ENCODE measurements around the gene TEX48.

TEX48 gene

DNA sequence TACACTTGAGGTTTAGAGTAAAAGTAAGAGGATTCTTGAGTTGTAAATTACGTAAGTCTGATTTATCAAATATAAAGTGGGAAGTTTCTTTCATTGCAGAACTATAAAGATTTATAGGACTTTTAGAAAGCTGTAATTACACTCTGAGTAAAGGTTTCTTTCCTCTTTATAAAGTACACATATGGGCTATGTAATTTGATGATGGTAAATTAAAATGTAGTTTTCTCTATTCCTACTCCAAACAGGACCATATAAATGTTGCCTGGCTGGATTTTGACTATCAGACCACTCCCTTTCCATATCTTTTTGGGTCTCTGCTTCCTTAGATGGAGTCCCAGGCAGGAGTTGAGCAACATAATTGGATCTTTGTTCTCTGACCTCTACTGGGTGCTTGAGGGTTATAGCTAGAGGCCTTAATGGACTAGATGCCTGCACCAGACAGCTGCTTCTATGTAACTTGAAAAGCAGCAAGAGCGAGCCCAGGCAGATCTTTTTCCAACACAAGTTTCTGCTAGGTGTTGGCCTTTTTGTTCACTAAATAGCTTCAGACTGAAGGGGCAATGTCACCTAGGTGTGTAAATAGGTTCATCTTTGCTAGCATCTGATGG lies 11.4 kb upstream of the TEX48 start:
- DNase-seq (ENCODE audit: low read depth, low spot score): no peak

DNA sequence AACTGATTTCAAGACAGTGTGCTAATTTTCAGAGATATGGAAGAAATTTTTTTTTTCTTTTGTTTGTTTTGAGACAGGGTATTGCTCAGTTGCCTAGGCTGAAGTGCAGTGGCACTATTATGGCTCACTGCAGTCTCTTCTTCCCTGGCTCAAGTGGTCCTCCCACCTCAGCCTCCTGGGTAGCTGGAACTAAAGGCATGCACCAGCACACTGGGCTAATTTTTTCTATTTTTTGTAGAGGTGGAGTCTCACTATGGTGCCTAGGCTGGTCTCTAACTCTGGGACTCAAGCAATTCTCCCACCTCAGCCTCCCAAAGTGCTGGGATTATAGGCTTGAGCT lies 9.9 kb upstream of the TEX48 start:
- no peak for DNase-seq (ENCODE audit: low read depth, low spot score)

- no peak for DNase-seq (ENCODE audit: low read depth, low spot score)
Measured at GRCh38 chr9:114691046-114691955, 9.3 kb upstream of the TEX48 start.

- no peak for DNase-seq (ENCODE audit: low read depth, low spot score)
Measured at GRCh38 chr9:114690308-114690707, 8.3 kb upstream of the TEX48 start.

GRCh38 chr9:114689813-114690212 lies 7.8 kb upstream of the TEX48 start:
- DNase-seq (ENCODE audit: low read depth, low spot score): no peak

DNA sequence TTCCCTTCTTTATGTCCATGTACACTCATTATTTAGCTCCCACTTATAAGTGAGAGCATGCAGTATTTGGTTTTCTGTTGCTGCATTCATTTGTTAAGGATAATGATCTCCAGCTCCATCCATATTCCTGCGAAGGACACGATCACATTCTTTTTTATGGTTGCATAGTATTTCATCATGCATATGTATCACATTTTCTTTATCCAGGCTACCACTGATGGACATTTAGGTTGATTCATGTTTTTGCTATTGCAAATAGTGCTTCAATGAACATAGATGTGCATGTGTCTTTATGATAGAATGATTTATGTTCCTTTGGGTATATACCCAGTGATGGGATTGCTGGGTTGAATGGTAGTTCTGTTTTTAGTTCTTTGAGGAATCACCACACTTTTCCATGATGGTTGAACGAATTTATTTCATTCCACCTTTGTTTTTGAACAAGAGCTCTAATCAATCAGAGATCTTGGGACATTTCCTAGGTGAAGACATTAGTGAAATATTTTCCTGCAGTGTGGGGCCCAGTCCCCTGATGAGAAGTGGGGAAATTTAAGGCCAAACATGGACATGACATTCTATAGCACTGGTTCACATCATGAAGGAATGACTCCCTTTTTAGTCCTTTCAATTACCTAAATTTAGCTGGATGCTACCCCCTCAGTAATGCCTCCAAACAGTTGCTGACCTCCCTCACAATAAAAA lies 7.1 kb upstream of the TEX48 start:
- no peak for DNase-seq (ENCODE audit: low read depth, low spot score)

- no peak for DNase-seq (ENCODE audit: low read depth, low spot score)
Measured at GRCh38 chr9:114688379-114688778, 6.4 kb upstream of the TEX48 start.

DNA sequence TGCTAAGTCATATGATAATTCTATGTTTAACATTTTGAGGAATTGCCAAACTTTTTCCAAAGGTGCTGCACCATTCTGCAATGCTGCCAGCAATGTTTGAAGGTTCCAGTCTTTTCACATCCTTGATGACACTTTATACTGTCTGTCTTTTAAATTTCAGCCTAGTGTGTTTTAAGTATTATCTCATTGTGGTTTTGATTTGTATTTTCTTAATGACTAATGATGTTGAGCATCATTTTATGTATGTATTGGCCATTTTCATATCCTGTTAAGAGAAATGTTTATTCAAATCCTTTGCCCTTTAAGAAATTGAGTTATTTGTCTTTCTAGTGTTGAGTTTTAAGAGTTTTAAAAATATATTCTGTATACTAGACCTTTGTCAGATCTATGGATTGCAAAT lies 5.0 kb upstream of the TEX48 start:
- no peak for DNase-seq (ENCODE audit: low read depth, low spot score)

DNA sequence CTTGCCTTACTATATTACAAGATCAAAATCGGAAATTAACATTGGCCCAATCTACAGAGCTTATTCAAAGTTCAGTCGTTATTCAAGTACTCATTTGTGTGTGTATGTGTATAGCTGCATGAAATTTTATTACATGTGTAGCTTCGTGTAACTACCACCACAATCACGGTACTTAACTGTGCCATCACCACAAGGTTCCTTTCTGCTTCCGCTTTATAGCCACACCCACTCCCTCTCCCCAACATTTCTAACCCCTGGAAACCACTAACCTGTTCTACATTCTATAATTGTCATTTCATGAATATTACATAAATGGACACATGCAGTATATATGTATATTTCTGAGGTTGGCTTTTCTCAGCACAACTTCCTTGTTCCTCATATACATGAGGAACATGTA lies 4.0 kb upstream of the TEX48 start:
- no peak for DNase-seq (ENCODE audit: low read depth, low spot score)

GRCh38 chr9:114684036-114684435 lies 2.0 kb upstream of the TEX48 start:
- no peak for DNase-seq (ENCODE audit: low read depth, low spot score)

- no peak for DNase-seq (ENCODE audit: low read depth, low spot score)
Measured at GRCh38 chr9:114682846-114683245, 854 bp upstream of the TEX48 start.

DNA sequence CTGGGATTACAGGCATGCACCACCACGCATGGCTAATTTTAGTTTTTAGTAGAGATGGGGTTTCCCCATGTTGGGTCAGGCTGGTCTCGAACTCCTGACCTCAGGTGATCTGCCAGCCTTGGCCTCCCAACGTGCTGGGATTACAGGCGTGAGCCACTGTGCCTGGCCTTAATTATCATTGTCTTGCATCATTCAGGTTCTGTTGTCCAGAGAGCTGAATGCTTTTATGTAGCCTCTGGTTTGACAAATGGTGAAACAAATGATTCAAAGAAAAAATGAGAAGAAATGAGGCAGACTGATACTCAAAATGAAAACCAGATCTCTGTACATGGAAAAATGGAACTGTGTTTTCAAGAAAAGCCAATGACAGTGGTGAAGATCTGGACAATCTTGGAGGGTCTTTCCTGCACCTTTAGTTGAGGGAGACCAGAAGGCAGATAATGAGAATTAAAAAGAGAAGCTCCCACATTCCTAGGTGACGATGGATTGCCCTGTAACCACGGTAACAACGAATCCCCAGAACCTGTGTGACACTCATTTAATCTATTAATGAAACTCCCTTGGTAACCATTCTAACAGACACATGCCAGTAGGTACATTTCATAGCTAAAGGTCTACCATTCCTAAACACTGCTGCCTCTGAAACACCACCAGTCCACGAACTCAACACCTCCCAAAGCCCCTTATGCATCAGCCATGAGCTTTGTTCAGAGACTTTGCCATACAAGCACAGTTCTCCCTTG lies 1.6 kb downstream of the TEX48 start:
- no peak for DNase-seq (ENCODE audit: low read depth, low spot score)

- DNase-seq (ENCODE audit: low read depth, low spot score): no peak
Measured at GRCh38 chr9:114678795-114679194, 3.2 kb downstream of the TEX48 start.

DNA sequence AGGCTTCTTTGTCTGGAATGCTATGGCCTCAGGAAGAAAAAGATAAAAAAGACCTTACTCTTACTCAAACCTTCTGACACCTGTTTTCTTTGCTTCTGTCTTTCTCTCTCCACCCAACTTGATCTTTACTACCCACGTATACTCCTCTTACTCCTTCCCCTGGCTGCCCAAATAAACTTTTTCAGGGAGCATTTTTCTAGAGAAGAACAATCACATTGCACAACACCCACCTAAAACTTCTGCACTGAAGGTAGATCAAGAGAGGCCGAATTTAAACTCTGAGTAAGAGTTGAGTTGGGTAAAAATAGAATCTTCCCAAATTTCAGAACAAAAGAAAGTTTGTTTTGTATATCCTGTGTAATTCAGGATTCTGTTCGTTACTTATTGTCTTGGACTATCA lies 3.9 kb downstream of the TEX48 start:
- no peak for DNase-seq (ENCODE audit: low read depth, low spot score)

- DNase-seq (ENCODE audit: low read depth, low spot score): peak; percentile 23
Measured at GRCh38 chr9:114677418-114677817, 4.6 kb downstream of the TEX48 start.

- DNase-seq (ENCODE audit: low read depth, low spot score): no peak
Measured at GRCh38 chr9:114676901-114677300, 5.1 kb downstream of the TEX48 start.

GRCh38 chr9:114674798-114675540 lies 7.0 kb downstream of the TEX48 start:
- DNase-seq (ENCODE audit: low read depth, low spot score): no peak

DNA sequence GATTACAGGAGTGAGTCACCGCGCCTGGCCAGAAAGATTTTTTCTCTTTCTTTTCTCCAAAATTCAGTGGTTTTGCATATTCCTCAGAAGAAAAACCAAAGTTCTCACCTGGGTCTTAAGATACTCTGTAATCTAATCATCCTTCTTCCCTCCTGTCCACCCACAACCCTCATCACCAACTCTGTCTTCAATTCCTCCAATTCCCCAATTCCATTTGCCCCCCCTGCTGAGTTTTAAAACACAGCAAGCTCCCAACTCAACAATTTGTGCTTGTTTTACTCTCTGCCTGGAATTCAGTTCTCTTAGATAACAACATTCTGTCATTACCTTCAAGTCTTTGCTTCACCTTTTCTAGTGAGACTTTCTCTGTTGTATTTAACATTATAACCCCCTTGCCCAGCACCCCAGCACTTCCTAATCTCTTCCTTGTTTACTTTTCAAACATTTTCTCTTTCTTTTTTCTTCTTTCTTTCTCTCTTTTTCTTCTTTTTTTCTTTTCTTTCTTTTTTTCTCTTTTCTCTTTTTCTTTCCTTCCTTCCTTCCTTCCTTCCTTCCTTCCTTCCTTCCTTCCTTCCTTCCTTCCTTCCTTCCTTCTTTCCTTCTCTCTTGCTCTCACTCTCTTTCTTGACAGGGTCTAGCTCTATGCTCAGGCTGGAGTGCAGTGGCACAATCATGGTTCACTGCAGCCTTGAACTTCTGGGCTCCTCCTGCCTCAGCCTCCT lies 7.8 kb downstream of the TEX48 start:
- DNase-seq (ENCODE audit: low read depth, low spot score): no peak

- no peak for DNase-seq (ENCODE audit: low read depth, low spot score)
Measured at GRCh38 chr9:114671605-114672004, 10.4 kb downstream of the TEX48 start.

DNA sequence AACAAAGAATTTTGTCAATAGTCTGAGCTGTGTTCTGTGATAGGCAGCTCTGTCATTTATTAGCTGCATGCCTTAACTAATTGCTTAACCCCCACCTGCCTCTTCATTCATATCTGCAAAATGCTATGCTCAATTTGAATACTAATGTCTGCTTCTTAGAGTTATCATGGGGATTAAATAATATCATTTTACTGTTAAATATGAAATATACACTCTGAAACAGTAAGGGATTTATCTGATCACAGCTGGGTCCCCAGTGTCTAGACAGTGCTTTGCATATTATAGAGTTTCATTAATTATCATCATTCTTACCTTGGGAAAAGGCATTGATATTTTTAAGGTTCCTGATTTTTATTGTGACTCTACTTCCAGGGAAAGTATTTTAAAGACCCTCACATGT lies 12.0 kb downstream of the TEX48 start:
- DNase-seq (ENCODE audit: low read depth, low spot score): no peak

DNA sequence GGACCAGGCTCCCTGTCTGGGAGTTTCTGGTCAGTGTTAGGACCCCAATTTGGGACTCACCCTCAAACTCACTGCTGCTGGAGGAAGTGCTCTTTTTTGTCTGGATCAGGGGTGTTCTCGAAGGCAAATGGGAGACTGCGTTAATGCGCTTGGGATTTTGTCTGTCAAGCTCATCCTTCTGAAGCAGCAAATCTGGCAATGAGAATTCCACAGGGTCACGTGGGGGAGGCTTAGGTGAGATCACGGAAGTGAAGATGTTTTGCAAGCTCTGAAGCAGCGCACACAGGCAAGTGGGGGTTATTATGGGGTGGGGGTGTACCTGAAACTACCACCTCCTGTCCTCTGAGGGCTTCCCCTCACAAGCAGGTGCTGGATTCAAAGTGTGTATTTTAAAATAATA lies 13.8 kb downstream of the TEX48 start:
- DNase-seq (ENCODE audit: low read depth, low spot score): no peak

All from ELF-1 (cell line).